ENCODE data around the gene GSPT2. TPM values are rescaled to one million over a fixed set of nuclear protein-coding genes. Genes with fewer than 3 reads are reported as not detected.
"Not testable (repeated sequence)": the region's sequence is repeated elsewhere in the genome, so short reads cannot be mapped to it uniquely, and the experiment has no call there.

GSPT2 gene
- polyA plus RNA-seq, result 1 to 10 TPM; 3.2 to 4.5 (median 4.3) TPM

DNA sequence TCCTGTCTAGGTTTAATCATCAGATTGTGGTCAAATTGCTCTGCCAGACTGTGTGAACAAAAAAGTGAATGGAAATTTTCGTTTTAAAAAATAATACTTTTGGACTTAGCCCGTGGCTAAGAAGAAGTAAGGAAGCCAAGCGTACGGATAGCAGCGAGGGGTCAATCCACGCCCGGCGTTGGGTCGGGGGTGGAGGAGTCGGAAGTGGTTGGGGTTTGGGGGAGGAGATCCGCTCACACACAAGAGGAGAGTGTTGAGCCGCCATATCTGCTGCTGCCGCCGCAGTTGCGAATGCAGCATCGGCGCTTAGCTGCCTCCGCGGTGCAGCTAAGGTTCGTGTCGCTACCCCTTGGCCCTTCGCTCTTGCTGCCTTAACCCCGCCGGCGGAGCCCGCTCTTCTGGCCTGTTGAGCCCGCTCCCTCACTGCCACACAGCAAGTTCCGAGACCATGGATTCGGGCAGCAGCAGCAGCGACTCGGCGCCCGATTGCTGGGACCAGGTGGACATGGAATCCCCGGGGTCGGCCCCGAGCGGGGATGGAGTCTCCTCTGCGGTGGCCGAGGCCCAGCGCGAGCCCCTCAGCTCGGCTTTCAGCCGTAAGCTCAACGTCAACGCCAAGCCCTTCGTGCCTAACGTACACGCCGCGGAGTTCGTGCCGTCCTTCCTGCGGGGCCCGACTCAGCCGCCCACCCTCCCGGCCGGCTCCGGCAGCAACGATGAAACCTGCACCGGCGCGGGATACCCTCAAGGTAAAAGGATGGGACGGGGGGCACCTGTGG, at the start of gene GSPT2:
GSPT2 (plus strand) TSS at position 264 of the 779 bp plus-strand sequence; CDS start at position 449, 185 bp downstream.
- 0 to 22% (median 1%) methylated on average over 37 to 63 of the region's 63 CpGs for WGBS, 3 donors

DNA sequence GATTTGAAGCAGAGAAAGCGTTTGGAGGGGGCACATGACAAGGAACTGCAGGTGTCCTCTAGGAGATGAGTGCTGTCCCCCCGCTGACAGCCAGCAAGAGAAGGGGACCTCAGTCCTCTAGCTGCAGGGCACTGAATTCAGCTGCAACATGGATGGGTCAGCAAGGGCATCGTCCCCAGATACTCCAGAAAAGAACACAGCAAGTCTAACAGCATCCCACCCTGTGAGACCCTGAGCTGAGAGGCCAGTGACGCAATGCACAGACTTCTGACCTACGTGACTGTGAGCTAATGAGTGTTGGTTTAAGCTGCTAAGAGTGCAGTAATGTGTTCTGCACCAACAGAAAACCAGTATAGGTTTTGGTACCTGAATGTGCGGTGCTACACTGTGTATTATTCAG, 49.0 kb upstream of the GSPT2 start:
- no peak overlapping the region for H3K27ac ChIP-seq (ENCODE audit: low read depth, low read length)
- WGBS, 3 donors, result 61 to 75% (median 74%) methylated on average over 6 of the region's 6 CpGs

More for the DNA sequence above, at the start of gene GSPT2:
- H3K27ac ChIP-seq (ENCODE audit: low read depth, low read length), result no peak within 1 kb of the TSS

DNA sequence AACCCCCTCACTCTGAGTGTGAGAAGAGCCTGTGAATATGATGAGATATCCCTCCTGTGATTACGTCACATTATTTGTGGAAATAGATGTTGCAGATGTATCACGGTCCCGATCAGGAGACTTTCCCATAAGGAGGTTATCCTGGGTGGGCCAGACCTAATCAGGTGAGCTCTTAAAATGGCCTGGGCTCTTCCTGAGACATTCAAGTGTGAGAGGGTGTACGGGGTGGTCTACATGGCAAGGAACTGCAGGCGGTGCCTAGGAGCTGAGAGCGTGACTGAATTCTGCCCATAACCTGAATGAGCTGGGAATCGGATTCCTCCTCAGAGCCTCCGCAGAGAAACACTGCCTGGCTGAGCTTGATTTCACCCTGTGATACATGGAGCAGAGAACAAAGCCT, 45.8 kb upstream of the GSPT2 start:
- no peak overlapping the region for H3K27ac ChIP-seq (ENCODE audit: low read depth, low read length)
- 91 to 94% (median 92%) methylated on average over 8 of the region's 8 CpGs for WGBS, 3 donors

DNA sequence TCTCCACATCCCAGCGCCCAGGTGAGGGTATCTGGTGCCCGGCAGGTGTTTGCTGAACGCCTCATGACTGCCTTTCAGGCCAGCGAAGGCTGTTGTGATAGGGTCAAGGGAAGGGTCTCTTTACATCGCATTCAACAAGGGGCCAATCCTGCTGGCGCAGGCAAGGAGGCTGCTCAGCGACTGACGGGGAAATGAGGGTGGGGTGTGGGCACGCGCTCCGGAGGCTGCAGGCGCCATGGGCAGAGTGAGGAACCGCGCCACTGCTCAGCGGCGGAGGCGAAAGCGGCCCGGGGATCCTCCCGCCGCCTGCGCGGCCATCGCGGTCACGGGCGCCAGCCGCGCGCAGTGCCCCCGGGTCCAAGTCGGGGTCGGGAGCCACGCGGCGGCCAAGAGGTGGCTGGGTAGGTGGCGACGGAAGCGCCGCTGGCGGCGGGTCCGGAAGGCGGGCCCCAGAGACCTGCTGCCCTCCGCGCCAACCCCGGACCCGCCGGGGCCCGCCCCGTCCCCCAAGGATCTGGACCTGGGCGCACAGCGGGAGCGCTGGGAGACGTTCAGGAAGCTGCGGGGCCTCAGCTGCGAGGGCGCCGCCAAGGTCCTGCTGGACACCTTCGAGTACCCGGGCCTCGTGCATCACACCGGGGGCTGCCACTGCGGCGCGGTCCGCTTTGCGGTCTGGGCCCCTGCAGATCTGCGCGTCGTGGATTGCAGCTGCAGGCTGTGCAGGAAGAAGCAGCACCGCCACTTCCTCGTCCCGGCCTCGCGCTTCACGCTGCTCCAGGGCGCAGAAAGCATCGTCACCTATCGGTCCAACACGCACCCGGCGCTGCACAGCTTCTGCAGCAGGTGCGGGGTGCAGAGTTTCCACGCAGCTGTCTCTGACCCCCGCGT, 32.7 kb upstream of the GSPT2 start, which contains the start of gene CENPVL1:
CENPVL1 (plus strand) TSS at position 236 of the 888 bp plus-strand sequence; CDS start at position 236, 0 bp downstream.
- H3K27ac ChIP-seq (ENCODE audit: low read depth, low read length), result not testable (repeated sequence)
- whole genome bisulfite sequencing, 3 donors, result no CpG with 5 or more reads among the region's 87 CpGs

DNA sequence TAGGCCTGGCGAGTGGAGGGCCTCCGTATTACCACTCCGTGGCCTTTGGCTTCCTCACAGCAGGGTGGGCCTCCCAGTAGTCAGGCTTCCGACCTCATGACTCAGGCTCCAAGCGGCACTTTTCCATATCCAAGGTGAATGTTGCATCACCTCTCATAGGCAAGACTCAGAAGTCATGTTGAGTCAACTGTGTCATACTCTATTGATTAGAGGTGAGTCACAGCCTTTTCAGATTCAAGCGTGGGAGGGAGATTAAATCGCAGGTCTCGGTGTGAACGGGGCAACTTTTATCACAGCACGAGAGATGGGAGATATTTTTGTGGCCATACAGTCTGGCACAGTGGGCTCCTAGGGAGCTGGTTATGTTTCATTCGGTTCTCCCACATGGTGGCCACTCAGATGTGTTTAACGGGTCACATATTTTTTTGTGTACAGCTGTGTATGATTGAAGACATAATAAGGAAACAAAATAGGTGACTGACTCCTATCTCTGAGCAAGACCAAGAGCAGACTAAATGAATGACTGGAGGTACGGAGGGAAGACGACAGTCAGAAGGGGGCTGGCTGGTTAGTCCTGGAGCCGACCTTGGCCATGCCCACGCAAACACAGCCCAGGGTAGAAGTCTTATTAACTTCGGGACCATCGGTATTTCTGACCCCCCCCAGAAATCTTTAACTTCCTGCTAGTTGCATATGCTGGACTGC, 30.1 kb upstream of the GSPT2 start:
- H3K27ac ChIP-seq (ENCODE audit: low read depth, low read length), result not testable (repeated sequence)
- no CpG with 5 or more reads among the region's 18 CpGs for WGBS, 3 donors

DNA sequence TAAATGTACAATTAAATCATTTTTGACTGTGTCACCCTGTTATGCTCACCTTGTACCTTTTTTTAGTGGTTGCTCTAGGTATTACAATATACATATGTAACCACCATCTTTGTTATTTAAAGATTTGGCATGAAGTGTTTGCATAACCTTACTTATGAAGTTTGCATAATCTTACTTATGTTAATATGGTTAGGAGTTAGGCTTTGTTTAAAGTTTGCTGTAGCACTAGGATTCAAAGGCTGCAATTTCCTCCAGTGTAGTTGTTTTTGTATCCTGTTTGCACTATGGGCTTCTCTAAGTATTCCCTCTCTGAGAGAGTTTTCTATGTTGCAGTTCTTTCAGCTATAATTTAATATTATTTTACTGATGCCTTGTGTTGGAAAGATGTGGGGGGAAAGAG, 15.0 kb upstream of the GSPT2 start:
- H3K27ac ChIP-seq (ENCODE audit: low read depth, low read length), result no peak overlapping the region

DNA sequence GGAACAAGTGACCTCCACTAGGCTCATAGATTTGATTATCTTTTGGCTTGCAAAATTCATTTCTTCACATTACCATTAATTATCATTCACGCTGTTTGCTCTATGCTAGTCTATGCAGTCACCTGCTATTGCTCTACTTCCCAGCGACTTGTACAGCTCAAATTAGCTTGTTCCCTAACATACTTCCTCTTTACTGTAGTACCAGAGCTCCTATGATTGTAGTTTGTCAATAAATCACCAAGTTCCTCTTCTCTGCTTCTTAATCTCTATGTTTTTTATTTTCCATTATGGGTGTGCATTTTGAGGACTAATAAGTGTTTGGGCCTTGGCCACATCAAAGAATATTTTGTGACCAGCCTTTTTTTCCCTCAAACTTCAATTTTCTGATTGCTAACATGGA, 6.2 kb upstream of the GSPT2 start:
- H3K27ac ChIP-seq (ENCODE audit: low read depth, low read length), result no peak overlapping the region
- 40 to 69% (median 63%) methylated on average over 2 of the region's 2 CpGs for WGBS, 3 donors

DNA sequence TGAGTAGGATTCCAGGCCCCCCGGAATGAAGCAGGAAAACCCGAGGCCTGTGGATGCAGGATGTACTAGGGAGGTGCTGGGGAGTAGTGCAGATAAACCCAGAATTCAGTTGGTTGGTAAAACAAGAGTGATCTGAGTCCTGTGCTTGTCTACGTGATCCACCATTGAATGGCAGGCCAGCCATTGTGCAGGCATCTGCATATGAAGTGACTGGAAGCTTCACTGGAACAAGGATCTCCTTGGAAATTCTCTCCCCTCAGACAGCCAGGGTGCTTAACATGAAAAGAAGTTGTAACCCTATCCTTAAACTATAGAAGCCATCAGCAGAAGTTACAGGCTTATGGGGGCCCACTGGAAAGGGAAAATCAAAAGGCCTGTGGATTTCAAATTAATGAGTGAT, 656 bp upstream of the GSPT2 start:
- 47 to 94% (median 81%) methylated on average over 3 of the region's 3 CpGs for WGBS, 3 donors
- no peak overlapping the region for H3K27ac ChIP-seq (ENCODE audit: low read depth, low read length)

DNA sequence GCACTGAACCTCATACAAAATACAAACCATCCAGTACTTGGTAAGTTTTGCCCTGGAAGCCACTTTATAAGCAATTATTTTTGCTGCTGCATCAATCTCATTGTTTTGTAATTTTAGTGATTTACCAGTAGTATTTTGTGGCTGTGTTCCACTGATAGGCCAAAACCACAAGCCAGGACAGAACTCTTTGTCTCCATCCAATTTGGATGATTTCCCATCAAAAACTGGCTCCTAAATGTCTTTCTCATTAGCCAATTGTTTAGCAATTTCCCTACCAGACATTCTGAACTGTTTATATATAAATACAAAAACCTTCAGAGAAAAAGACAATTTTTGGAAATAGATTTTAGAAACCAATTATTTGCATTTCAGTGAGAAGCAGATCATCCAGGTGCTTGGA, 4.4 kb downstream of the GSPT2 start:
- H3K27ac ChIP-seq (ENCODE audit: low read depth, low read length), result no peak overlapping the region

DNA sequence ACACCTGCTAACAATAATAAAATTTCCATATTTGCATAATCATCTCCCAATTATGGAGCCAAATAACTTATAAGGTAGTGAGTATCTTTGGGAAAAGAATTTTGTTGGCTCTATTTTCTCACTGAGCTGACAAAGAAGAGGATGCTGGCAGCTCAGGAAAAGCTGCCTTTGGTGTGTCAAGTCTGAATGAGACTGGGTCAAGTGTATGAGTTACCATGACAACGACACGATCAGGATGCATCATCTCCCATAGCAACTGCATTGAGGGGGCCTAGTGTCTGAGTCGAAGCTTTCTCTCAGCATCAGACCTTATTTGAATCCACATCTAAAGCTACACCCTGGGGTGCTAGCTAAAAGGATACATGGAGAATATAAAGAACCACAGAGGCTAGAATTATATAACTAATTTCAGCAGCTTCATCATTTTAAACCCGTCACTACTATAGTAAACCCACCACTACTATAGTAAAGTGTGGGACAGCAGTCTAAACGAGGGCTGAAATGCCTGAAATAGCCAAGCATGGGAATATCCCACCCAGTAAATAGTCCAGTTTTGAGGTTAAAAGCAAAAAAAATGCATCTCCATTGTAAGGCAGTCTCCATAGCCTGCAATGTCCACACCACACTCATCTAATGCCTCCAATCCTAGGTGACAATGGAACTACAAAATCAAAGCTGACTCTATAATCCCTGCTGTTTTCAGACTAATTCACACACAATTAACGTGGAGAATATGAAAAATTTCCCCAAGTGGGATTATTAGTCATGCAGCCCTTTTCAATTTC, 16.0 kb downstream of the GSPT2 start:
- no peak overlapping the region for H3K27ac ChIP-seq (ENCODE audit: low read depth, low read length)
- 48 to 54% (median 52%) methylated on average over 6 of the region's 6 CpGs for WGBS, 3 donors

DNA sequence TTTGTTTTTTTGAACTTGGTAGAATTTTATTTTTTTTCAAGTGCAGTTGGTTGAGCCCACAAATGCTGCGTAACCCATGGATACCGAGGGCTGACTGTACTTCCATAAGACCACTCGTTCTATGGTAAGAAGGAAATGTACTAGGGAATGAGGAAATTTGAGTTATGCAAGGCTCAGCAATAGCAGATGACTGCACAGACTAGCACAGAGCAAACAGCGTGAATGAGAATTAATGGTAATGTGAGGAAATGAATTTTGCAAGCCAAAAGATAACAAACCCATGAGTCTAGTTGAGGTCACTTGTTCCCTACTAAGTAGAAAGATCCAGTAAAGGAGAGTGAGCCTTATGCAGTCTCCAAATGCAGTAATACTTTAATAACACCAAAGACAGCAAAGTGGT, 17.4 kb downstream of the GSPT2 start:
- 53 to 66% (median 64%) methylated on average over 4 of the region's 4 CpGs for WGBS, 3 donors
- no peak overlapping the region for H3K27ac ChIP-seq (ENCODE audit: low read depth, low read length)

DNA sequence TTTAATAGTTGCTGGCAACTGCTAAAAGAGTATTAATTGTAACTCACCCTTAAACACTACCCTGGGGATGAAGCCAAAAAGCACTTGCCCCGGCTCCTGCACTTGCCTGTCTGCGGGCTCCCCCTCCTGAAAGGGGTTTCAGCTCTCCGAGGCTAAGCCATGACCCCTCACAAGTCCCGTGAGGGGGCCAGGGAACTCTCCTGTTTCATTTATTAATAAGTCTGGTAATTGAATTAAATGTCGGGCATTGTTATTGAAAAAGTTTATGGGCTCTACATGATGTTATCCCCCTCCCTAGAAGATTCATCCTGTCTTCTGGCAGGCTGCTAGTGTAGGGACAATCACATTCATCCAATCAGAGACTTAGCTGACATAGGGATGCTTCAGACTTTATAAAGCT, 23.3 kb downstream of the GSPT2 start:
- WGBS, 3 donors, result 69 to 76% (median 70%) methylated on average over 5 of the region's 5 CpGs
- no peak overlapping the region for H3K27ac ChIP-seq (ENCODE audit: low read depth, low read length)

DNA sequence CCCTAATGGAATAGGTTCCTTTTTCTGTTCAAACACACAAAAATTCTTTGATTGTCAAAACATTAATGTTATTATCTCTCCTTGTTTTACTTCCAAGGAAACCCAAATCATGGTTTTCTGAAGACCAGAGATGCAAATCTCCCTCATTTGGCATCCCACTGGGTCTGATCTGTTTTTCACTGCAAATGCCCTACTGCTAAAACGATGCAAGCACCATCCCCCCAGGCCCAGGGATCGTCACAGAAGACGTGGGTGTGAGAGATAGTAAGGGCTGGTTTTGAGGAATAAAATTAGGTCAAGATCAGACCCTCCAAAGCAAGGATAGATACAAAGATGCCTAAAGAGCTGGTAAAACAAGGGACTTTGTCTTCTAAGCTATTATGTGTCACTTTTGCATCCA, 33.6 kb downstream of the GSPT2 start:
- WGBS, 3 donors, result 23 to 39% (median 25%) methylated on average over 3 of the region's 3 CpGs

DNA sequence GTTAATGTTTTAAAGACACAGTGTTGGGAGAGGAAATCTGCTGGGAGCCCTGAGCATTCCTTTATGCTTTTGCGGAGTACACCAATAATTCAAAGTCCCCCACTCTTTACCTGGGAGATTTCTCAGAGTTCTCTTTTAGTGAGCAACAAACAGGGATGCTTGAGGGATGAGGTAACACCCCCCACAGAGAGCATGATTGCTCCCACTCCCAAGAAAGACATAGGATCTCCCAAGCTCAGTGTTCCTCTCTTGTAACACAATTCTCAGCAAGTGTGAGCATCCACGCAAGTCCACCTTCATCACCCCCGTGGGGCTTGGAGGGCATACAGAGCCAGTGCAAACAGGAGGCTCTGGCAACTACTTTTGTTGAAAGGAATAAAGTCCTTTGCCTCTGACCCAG, 36.1 kb downstream of the GSPT2 start:
- no peak overlapping the region for H3K27ac ChIP-seq (ENCODE audit: low read depth, low read length)
- WGBS, 3 donors, result 69 to 77% (median 73%) methylated on average over 3 of the region's 3 CpGs

More for the DNA sequence above, 33.6 kb downstream of the GSPT2 start:
- no peak overlapping the region for H3K27ac ChIP-seq (ENCODE audit: low read depth, low read length)

DNA sequence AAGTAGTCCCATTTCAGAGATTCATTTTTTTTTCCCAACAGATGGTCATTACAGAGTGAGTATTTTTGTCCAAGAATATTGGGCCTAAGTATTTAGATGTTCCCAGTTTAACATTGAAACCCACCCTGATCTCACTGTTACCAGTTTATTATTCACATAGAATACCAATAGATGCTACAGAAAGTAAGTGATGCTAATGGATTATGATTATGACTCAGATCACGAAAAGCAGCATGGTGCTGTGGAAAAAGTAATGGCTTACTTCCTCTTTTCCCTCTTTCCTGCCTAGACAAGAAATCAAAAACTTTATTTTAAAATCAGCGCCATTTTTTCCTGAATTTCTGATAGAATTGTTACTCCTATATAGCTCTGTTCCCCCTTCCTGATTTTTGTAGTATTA, 51.9 kb downstream of the GSPT2 start:
- H3K27ac ChIP-seq (ENCODE audit: low read depth, low read length), result no peak overlapping the region

More for the DNA sequence above, 51.9 kb downstream of the GSPT2 start:
- 73 to 85% (median 83%) methylated on average over 2 of the region's 2 CpGs for WGBS, 3 donors

Measured in adipose tissue (tissue), 3 donors.